HG03280 (cell line): ENCODE results near the gene ADAP1.

Experiments used
- ATAC-seq: cut with Tn5 transposase; IDR thresholded peaks from one replicate; pipeline ENCODE4 v1.9.1; 2021; ENCODE audit warnings: mild to moderate bottlenecking, moderate library complexity; ENCODE audit not compliant: unreplicated experiment

The ADAP1 gene

GRCh38 chr7:990352-990932, 36.0 kb upstream of the ADAP1 start:
- no peak for ATAC-seq

DNA sequence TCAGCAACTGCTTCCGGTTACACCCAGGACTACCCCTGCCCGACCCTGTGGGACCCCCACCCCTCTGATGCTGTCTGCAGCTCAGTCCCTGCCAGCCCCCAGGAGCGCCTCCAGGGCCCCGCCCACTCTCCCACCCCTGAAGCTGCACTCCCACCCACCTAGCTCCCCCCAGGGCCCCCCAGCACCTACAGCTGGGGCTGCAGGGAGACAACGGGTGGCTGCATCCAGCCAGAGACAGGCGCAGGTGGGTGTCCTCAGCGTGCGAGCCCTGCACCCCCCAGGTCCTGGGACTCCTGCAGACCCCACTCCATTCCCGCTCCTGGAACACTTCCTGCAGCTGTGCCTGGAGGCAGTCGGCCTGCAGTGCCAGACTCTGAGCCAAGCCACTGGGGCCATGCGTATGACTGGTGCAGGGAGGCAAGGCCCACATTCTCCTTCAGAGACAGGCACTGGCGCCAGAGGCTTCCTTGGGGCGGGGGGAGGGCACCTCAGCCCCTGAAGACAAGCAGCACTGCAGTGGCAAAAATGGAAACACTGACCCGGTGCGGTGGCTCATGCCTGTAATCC, 34.6 kb upstream of the ADAP1 start:
- ATAC-seq = no peak

DNA sequence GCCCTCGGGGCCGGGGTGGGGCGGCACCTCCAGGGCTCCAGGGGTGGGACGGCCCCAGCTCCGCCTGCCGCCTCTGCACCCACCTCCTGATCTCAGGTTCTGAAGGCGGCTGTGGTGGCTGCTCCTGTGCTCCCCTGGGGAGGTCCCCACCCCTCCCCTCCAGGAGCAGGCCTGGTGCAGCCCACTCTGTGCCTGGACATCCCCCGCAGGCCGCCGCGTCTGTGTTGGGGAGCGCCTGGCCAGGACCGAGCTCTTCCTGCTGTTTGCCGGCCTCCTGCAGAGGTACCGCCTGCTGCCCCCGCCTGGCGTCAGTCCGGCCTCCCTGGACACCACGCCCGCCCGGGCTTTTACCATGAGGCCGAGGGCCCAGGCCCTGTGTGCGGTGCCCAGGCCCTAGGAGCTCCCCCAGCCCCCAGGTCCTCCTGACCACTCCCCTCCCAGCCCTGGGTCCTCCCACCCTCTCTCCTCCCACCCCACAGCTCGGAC, 34.0 kb upstream of the ADAP1 start:
- ATAC-seq = no peak

DNA sequence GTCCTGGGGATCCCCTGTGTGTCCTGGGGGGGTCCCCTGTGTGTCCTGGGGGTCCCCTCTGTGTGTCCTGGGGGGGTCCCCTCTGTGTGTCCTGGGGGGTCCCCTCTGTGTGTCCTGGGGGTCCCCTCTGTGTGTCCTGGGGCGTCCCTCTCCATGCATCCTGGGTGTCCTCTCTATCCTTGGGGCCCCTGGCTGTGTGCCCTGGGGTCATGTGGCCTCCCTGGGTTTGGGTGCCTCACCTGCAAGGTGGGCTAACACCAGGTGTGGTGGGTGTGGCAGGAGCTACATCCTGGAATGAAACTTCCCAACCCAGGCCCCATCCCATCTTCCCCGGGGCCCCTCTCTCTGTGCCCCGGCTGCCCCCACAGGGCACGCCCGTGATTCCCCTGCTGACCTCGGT, 33.4 kb upstream of the ADAP1 start:
- no peak for ATAC-seq

DNA sequence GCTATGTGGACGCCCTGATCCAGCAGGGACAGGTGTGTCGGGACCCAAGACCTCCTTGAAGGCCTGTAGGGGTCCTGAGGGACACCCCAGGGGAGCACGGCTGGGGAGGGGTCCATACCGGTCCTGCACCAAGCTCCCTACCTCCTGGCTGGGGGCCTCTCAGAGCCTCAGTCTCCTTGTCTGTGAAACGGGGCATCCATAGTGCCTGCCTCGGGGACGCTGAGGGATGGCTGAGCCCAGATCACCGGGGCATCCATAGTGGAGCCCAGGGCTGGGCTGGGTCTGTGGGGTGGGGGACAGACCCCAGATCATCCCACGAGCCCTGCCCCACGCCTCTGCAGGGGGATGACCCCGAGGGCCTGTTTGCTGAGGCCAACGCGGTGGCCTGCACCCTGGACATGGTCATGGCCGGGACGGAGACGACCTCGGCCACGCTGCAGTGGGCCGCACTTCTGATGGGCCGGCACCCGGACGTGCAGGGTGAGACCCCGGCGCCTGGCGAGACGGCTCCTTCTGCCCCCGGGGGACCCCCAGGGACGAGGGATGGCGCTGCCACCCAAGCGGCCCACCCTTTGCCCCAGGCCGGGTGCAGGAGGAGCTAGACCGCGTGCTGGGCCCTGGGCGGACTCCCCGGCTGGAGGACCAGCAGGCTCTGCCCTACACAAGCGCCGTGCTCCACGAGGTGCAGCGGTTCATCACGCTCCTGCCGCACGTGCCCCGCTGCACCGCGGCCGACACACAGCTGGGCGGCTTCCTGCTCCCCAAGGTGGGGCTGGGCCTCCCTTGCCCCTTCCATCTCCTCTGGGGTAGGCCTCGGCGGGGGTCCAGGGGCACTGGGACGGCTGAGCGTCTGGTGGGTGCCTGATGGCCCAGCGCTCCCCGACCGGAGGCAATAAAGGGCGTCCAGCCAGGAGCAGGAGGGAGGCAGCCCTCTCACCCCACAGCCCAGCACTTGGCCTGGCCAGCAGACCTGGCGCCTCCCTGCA, 32.6 kb upstream of the ADAP1 start:
- ATAC-seq = no peak

GRCh38 chr7:985915-986741, 31.6 kb upstream of the ADAP1 start:
- ATAC-seq = no peak

- no peak for ATAC-seq
Measured at GRCh38 chr7:985127-985416, 30.6 kb upstream of the ADAP1 start.

- ATAC-seq = no peak
Measured at GRCh38 chr7:984361-985126, 30.1 kb upstream of the ADAP1 start.

DNA sequence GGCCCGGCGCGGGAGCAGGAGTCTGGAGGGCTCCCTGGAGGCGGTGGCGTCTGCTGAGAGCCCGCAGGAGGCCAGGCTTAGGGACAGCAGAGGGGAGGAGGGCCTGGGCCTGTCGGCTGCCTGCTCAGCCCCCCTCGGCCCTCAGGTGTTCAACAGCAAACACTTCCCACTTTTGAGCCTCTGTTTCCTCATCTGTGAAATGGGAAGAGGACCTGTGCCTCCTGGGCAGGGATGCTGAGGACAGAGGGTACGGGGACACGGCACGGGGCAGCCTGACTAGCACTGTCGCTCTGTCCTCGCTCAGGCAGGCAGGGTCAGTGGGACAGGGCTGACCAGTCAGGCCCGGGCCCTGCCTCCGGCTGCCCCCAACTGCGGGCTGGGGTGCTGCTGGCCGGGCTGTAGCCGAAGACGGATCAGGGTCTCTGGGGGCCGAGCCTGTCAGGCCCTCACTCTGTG, 29.2 kb upstream of the ADAP1 start:
- ATAC-seq = no peak

- ATAC-seq = no peak
Measured at GRCh38 chr7:983004-983615, 28.6 kb upstream of the ADAP1 start, which contains the start of gene CYP2W1. CYP2W1 (plus strand) TSS chr7:983181; CDS start chr7:983212, 31 bp downstream.

GRCh38 chr7:982511-983003, 28.1 kb upstream of the ADAP1 start:
- no peak for ATAC-seq

DNA sequence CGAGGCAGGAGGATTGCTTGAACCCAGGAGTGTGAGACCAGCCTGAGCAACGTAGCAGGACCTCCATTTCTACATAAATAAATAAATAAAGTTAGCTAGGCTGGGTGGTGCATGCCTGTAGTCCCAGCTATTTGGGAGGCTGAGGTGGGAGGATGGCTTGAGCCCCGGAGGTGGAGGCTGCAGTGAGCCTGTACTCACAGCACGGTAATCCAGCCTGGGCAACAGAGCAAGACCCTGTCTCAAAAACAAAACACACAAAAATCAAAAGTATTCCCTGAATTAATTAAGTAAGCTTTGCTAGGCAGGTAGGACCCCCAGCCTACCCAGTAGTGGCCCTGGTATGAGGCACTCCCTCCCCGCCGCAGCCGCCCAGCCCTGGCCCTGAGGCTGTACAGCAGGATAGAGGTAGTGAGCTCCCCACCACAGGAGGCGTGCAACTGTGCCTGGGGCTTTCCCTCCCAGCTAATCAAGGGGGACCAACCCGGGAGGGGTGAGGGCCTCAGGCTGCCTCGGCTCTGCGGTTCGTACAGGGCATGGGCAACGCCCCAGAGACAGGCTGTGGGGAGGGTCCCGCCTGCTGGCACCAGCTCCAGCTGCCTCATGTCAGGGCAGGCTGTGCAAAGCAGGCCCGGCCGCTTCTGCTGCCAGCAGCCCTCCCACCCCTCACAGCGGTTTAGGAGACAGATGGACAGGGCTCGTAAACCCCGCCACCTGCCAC, 27.5 kb upstream of the ADAP1 start:
- no peak for ATAC-seq

DNA sequence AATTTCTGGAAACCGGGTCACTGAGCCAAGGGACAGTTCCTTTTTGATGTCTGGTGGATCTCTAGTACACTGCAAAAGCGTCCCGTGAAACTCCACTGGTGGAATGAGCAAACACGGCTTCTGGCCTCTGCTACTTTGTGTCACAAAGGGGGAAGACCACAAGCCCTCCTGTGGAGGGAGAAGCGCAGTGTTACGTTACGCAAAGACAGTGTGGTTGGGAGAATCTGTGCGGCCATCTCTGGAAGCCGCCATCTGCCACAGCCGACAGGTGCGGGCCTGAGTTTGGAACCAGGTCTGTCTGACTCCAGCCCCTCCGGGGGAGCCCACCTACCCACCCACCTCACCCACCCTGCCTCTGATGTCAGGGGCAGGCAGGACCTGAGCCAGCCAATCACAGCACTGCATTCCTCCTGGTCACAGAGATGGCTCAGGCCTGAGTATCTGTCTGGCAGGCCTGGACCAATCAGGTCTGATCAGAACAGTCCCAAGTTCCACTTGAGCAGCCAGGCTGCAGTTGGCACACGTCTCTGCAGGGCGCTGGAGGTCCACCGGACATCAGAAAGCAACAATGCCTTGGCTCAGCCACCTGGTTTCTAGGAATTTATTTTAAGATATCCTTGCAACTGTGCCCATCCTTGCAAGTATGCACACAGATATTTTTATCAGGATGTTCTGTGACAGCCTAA, 25.5 kb upstream of the ADAP1 start:
- ATAC-seq = no peak

GRCh38 chr7:979151-979550, 24.7 kb upstream of the ADAP1 start:
- ATAC-seq = no peak

DNA sequence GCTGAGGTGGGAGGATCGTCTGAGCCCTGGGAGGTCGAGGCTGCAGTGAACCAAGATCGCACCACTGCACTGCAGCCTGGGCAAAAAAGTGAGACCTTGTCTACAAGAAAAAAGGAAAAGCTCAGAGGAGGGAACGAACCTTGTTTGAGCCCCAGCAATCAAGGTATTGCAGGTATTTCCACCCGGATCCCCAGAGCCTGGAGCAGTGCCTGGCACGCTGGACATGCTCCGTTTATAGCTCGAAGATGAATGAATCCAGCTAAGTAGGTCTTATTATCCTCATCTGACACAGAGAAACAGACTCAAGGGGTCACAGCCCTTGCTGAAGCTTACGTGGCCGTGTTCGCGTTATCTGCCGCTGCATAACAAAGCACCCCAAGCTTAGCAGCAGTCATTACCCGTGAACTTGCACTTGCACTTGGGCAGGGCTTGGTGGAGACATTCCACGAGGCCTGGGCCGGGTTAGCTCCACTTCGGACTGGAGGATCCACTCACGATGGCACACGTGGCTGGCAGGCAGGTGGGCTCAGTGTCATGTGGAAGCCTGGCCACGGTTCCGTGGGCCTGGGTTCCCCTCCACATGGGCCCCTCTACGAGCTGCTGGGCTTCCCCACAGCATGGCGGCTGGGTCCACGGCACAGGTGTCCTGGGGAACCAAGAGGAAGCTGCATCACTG, 24.1 kb upstream of the ADAP1 start:
- no peak for ATAC-seq

- no peak for ATAC-seq
Measured at GRCh38 chr7:978049-978346, 23.5 kb upstream of the ADAP1 start.

DNA sequence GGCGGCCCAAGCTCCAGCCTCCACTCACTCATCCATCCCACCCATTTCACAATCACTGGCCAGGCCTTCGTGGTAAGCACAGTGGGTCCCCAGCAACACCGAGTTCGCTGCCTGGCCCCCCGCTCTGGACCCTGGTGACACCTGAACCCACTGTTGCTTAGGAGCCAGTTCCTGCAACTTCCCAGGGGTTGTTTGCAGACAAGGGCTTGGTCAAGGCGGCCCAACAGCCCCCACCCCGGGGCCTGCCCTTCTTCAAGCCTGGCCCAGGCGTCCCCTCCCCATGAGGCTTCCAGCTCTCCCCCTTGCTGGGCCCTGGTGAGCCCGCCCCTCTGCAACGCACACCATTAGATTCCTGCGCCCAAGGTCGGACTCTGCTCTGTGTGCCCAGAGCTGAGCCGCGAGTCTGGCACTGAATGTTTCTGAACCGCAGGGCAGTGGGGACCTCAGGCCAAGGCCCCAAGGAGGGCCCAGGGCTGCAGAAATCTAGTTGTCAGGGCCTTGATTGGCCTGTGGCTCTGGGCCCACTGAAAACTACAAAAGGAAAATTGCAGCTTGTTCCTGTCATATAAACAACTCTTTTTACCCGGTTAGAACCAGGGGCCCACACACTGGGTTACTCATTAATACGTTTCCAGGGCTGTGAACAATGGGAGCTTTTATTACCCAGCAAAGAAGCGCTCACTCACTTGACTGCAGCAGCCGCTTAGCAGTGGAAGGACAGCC, 23.0 kb upstream of the ADAP1 start:
- ATAC-seq = no peak
